ENCODE measurements around the gene MEGF6.

Gene MEGF6

DNA sequence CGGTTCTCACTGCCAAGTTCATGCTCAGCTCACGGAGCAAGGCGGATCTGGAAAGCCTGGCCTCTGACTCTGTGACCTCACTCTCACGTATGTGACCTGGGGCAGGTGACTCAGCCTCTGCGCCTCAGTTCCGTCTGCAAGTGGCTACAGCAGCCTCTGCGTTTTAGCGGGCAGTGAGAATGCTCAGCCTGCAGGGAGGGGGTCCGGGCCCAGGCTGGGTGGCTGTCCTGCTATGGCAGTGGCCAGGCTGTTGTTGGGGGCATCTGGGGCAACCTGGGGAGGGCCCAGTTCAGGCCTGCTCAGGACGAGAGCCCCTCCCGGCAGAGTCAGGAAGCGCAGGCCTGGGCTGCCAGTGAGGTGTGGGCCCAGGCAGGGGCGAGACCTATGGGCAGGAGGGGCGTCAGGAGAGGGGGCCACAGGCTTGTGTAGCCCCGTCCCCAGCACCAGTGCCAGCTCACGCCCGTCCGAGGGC, 128.9 kb downstream of the MEGF6 start:
- Histone ChIP-seq H3K27ac (replicated peaks) (no peak overlapping the region), H3K27me3 (ENCODE audit: insufficient read depth, poor library complexity, severe bottlenecking) (peaks cover 18% of the 10 kb centered on the region), H3K4me3 (replicated peaks; ENCODE audit: insufficient read depth, low read length) (no peak overlapping the region)
- no peak for DNase-seq (ENCODE audit: low read depth in 1 of 2, low spot score in 1 of 2)
- TF ChIP-seq SPI1 (IDR thresholded peaks at IDR 0.05; ENCODE audit: borderline replicate concordance, low read depth) (no peak), GABPA (IDR thresholded peaks at IDR 0.05; ENCODE audit: low read depth) (no peak), POLR2AphosphoS5 (IDR thresholded peaks at IDR 0.05; ENCODE audit: low read depth) (no peak)
- TF ChIP-seq, protein P1, sequence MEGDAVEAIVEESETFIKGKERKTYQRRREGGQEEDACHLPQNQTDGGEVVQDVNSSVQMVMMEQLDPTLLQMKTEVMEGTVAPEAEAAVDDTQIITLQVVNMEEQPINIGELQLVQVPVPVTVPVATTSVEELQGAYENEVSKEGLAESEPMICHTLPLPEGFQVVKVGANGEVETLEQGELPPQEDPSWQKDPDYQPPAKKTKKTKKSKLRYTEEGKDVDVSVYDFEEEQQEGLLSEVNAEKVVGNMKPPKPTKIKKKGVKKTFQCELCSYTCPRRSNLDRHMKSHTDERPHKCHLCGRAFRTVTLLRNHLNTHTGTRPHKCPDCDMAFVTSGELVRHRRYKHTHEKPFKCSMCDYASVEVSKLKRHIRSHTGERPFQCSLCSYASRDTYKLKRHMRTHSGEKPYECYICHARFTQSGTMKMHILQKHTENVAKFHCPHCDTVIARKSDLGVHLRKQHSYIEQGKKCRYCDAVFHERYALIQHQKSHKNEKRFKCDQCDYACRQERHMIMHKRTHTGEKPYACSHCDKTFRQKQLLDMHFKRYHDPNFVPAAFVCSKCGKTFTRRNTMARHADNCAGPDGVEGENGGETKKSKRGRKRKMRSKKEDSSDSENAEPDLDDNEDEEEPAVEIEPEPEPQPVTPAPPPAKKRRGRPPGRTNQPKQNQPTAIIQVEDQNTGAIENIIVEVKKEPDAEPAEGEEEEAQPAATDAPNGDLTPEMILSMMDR (IDR thresholded peaks at IDR 0.05; ENCODE audit: insufficient read depth, low read length): no peak
- TF ChIP-seq, protein P2, sequence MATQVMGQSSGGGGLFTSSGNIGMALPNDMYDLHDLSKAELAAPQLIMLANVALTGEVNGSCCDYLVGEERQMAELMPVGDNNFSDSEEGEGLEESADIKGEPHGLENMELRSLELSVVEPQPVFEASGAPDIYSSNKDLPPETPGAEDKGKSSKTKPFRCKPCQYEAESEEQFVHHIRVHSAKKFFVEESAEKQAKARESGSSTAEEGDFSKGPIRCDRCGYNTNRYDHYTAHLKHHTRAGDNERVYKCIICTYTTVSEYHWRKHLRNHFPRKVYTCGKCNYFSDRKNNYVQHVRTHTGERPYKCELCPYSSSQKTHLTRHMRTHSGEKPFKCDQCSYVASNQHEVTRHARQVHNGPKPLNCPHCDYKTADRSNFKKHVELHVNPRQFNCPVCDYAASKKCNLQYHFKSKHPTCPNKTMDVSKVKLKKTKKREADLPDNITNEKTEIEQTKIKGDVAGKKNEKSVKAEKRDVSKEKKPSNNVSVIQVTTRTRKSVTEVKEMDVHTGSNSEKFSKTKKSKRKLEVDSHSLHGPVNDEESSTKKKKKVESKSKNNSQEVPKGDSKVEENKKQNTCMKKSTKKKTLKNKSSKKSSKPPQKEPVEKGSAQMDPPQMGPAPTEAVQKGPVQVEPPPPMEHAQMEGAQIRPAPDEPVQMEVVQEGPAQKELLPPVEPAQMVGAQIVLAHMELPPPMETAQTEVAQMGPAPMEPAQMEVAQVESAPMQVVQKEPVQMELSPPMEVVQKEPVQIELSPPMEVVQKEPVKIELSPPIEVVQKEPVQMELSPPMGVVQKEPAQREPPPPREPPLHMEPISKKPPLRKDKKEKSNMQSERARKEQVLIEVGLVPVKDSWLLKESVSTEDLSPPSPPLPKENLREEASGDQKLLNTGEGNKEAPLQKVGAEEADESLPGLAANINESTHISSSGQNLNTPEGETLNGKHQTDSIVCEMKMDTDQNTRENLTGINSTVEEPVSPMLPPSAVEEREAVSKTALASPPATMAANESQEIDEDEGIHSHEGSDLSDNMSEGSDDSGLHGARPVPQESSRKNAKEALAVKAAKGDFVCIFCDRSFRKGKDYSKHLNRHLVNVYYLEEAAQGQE (IDR thresholded peaks at IDR 0.05; ENCODE audit: insufficient replicate concordance, low read depth): no peak

DNA sequence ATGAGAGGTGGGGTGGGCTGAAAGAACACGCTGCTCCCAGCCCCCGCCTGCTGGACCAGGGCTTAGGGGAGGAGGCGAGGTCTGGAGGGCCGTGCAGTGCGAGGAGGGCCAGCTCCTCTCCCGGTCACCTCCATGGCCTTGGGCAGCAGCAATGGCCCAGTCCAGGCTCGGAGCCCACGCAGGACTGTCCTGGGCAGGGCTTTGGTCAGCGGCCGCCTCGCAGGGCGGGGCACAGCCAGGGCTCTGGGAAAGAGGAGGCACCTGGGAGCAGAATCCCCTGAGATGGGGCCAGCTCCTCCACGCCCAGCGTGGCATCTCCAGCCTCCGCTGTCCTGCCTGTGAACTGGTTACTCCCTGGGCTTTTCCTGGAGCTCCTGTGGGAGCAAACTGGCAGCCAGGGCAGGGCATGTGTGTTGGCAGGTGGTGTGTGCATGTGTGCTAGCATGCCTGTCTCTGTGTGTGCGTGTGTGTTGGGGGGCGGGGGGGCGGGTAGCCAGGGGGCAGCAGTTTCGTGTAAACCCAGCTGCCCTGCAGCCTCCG, 129.4 kb downstream of the MEGF6 start:
- DNase-seq (ENCODE audit: low read depth in 1 of 2, low spot score in 1 of 2): no peak
- Histone ChIP-seq H3K4me3 (replicated peaks; ENCODE audit: insufficient read depth, low read length) (no peak overlapping the region), H3K27ac (replicated peaks) (no peak overlapping the region), H3K27me3 (ENCODE audit: insufficient read depth, poor library complexity, severe bottlenecking) (peaks cover 18% of the 10 kb centered on the region)
- TF ChIP-seq, protein P2 (IDR thresholded peaks at IDR 0.05; ENCODE audit: insufficient replicate concordance, low read depth): no peak
- TF ChIP-seq GABPA (IDR thresholded peaks at IDR 0.05; ENCODE audit: low read depth) (no peak), SPI1 (IDR thresholded peaks at IDR 0.05; ENCODE audit: borderline replicate concordance, low read depth) (no peak), POLR2AphosphoS5 (IDR thresholded peaks at IDR 0.05; ENCODE audit: low read depth) (no peak)
- TF ChIP-seq, protein P1 (IDR thresholded peaks at IDR 0.05; ENCODE audit: insufficient read depth, low read length): no peak

DNA sequence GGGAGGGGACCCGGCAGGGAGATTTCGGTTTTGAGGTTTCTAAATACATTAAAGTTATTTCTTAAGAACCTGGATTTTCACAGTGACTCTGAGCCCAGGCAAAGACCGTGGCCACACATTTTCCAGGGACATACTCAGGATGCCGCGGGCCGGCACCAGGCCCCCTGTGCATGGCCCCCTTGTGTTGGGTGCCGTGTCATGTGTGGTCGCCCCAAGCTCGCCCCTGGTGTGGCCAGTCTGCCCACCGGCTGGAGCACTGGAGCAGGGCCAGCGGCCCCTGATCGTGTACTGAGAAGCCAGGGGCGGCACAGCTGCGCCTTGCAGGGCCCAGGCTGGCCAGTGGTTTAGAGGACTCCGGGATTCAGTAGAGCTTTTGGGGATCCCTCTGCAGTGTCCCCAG, 130.3 kb downstream of the MEGF6 start:
- Histone ChIP-seq H3K27me3 (ENCODE audit: insufficient read depth, poor library complexity, severe bottlenecking) (peaks cover 18% of the 10 kb centered on the region), H3K27ac (replicated peaks) (no peak overlapping the region), H3K4me3 (replicated peaks; ENCODE audit: insufficient read depth, low read length) (no peak overlapping the region)
- TF ChIP-seq SPI1 (IDR thresholded peaks at IDR 0.05; ENCODE audit: borderline replicate concordance, low read depth) (no peak), GABPA (IDR thresholded peaks at IDR 0.05; ENCODE audit: low read depth) (no peak), POLR2AphosphoS5 (IDR thresholded peaks at IDR 0.05; ENCODE audit: low read depth) (no peak)
- TF ChIP-seq, protein P2 (IDR thresholded peaks at IDR 0.05; ENCODE audit: insufficient replicate concordance, low read depth): no peak
- TF ChIP-seq, protein P1 (IDR thresholded peaks at IDR 0.05; ENCODE audit: insufficient read depth, low read length): no peak
- no peak for DNase-seq (ENCODE audit: low read depth in 1 of 2, low spot score in 1 of 2)
